Measurements from ENCODE around the gene ITCH. TPM values are rescaled to one million over a fixed set of nuclear protein-coding genes. Genes with fewer than 3 reads are reported as not detected.
"Not testable (repeated sequence)": the region's sequence is repeated elsewhere in the genome, so short reads cannot be mapped to it uniquely, and the experiment has no call there.

The ITCH gene
- total RNA-seq, 2 donors from 2014 or later: 35.6 to 40.2 TPM

DNA sequence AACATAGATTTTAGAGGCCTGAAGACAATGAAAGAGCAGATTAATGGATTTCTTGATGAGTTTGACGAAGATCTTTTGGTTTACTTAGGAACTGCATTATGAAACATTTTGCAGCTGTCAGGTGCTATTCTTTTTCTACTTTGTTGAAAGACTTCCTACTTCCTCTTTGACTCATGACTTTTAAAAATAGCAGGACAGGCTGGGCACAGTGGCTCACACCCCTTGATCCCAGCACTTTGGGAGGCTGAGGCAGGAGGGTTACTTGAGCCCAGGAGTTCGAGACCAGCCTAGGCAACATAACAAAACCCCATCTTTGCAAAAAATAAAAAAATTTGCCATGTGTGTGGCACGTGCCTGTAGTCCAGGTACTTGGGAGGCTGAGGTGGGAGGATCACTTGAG, 52.0 kb downstream of the ITCH start:
- TF ChIP-seq, protein P1, sequence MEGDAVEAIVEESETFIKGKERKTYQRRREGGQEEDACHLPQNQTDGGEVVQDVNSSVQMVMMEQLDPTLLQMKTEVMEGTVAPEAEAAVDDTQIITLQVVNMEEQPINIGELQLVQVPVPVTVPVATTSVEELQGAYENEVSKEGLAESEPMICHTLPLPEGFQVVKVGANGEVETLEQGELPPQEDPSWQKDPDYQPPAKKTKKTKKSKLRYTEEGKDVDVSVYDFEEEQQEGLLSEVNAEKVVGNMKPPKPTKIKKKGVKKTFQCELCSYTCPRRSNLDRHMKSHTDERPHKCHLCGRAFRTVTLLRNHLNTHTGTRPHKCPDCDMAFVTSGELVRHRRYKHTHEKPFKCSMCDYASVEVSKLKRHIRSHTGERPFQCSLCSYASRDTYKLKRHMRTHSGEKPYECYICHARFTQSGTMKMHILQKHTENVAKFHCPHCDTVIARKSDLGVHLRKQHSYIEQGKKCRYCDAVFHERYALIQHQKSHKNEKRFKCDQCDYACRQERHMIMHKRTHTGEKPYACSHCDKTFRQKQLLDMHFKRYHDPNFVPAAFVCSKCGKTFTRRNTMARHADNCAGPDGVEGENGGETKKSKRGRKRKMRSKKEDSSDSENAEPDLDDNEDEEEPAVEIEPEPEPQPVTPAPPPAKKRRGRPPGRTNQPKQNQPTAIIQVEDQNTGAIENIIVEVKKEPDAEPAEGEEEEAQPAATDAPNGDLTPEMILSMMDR (IDR thresholded peaks at IDR 0.05): no peak
- Histone ChIP-seq H3K36me3 (peaks cover 37% of the 10 kb centered on the region), H3K4me1 (peaks cover 0 to 13% of the 10 kb centered on the region in 2 donors), H3K9me3 (no peaks in the 10 kb centered on the region), H3K27me3 (no peaks in the 10 kb centered on the region), H3K27ac (no peak overlapping the region), H3K4me3 (no peak overlapping the region)
- DNase-seq (ENCODE audit: low spot score): no peak

- no peaks in the 10 kb centered on the region for H3K27me3 ChIP-seq
- H3K4me3 ChIP-seq: no peak overlapping the region
- no peaks in the 10 kb centered on the region for H3K9me3 ChIP-seq
- H3K36me3 ChIP-seq: peaks cover 15% of the 10 kb centered on the region
- no peak for DNase-seq (ENCODE audit: low spot score)
- H3K27ac ChIP-seq: no peak overlapping the region
- TF ChIP-seq, protein P1 (IDR thresholded peaks at IDR 0.05): no peak
- peaks cover 0 to 22% of the 10 kb centered on the region in 2 donors for H3K4me1 ChIP-seq
Observed at GRCh38 chr20:34420146-34420545, 57.1 kb downstream of the ITCH start.

DNA sequence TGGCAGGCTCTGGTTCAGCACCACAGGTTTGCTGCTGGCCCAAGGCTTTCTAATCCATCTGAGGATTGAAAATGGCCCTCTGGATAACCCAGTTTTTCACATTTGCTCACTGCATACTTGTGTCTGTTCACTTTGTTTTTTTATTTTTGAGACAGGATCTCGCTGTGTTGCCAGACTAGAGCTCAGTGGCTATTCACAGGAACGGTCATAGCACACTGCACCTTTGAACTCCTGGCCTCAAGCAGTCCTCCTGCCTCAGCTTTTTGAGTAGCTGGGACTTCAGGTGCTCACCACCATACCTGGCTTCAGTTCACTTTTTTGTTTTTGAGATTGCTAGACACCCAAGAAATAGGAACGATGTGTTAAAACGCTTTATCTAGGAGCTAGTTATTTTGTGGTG, 57.9 kb downstream of the ITCH start:
- peak overlapping the region in 1 of 2 donors; percentile 3 for H3K27ac ChIP-seq
- no peak for DNase-seq (ENCODE audit: low spot score)

DNA sequence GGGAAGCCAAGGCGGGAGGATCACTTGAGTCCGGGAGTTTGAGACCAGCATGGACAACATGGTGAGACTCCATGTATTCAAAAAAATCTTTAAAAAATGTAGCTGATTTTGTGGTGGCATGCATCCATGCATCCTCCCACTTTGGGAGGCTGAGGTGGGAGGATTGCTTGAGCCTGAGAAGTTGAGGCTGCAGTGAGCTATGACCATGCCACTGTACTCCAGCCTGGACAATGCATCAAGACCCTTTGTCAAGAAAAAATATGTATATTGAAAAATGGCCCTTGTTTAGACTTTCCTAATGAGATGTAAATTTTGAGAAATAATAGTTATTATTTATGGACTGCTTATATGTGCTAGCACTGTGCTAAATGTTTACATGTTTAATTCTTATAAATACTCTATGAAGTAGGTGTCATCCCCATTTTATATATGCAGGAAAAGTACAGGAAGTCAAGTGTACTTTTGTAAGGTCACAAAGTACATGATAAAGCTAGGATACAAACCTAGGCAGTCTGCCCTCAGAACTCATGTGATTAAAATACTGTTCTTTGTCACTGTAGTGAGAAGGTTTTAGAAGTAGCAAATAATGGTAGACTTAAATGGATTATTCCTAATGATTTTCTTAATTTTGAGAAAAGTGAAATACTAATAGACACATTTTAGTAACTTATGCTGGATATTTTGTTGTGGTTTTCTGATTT, 58.8 kb downstream of the ITCH start:
- H3K27me3 ChIP-seq: no peaks in the 10 kb centered on the region
- peaks cover 0 to 38% of the 10 kb centered on the region in 2 donors for H3K4me1 ChIP-seq
- peaks cover 12% of the 10 kb centered on the region for H3K36me3 ChIP-seq
- H3K4me3 ChIP-seq: no peak overlapping the region
- TF ChIP-seq, protein P1 (IDR thresholded peaks at IDR 0.05): no peak
- H3K9me3 ChIP-seq: no peaks in the 10 kb centered on the region
- H3K27ac ChIP-seq: peak overlapping the region; percentile 26 to 28
- no peak for DNase-seq (ENCODE audit: low spot score)

More for the DNA sequence above, 57.9 kb downstream of the ITCH start:
- TF ChIP-seq, protein P1 (IDR thresholded peaks at IDR 0.05): no peak
- Histone ChIP-seq H3K27me3 (no peaks in the 10 kb centered on the region), H3K36me3 (peaks cover 12% of the 10 kb centered on the region), H3K9me3 (no peaks in the 10 kb centered on the region), H3K4me3 (no peak overlapping the region), H3K4me1 (peaks cover 0 to 28% of the 10 kb centered on the region in 2 donors)

GRCh38 chr20:34425032-34425690, 62.1 kb downstream of the ITCH start:
- not testable (repeated sequence) for H3K4me3 ChIP-seq
- H3K27ac ChIP-seq: peak overlapping the region; percentile 29 to 57

DNA sequence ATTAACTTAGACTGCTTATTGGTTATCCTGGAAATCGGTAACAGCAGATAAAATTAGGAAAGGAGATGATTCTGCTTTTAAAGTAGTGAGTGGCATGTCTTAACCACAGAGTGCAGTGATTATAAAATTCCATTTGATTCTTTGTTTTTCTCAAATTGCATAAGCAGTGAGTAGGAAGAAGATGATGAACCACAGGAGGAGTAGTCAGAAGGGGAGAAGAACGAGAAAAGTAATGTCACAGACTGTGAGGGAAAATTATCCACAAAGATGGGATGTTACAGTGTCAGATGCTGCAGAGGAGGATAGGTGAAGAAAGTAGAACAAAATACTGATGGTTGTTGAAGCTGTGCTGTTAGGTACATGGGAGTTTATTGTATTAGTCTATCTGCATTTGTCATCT, 63.0 kb downstream of the ITCH start:
- Histone ChIP-seq H3K9me3 (no peaks in the 10 kb centered on the region), H3K4me3 (no peak overlapping the region), H3K36me3 (peaks cover 5% of the 10 kb centered on the region), H3K4me1 (peaks cover 0 to 44% of the 10 kb centered on the region in 2 donors), H3K27ac (peak overlapping the region; percentile 29 to 57), H3K27me3 (no peaks in the 10 kb centered on the region)
- DNase-seq (ENCODE audit: low spot score): no peak
- TF ChIP-seq, protein P1 (IDR thresholded peaks at IDR 0.05): no peak

More at GRCh38 chr20:34425032-34425690, 62.1 kb downstream of the ITCH start:
- peaks cover 0 to 48% of the 10 kb centered on the region in 2 donors for H3K4me1 ChIP-seq
- not testable (repeated sequence) for H3K36me3 ChIP-seq; DNase-seq (ENCODE audit: low spot score); H3K27me3 ChIP-seq; H3K9me3 ChIP-seq
